Measurements from ENCODE around the gene SLC4A1AP. TPM values are rescaled to one million over a fixed set of nuclear protein-coding genes. Genes with fewer than 3 reads are reported as not detected.

The SLC4A1AP gene
- total RNA-seq, 1 experiment from 2014 or later, result 19.8 TPM

GRCh38 chr2:27708257-27708654, 44.6 kb downstream of the SLC4A1AP start:
- Histone ChIP-seq H3K4me3 (replicated peaks in 1 of 2; ENCODE audit: low read depth in 1 of 2, low read length in 2 of 2) (no peak overlapping the region), H3K27me3 (ENCODE audit: insufficient read depth, low read length) (no peaks in the 10 kb centered on the region), H2AFZ (ENCODE audit: low read depth, low read length, poor library complexity, severe bottlenecking) (no peak overlapping the region), H3K4me1 (ENCODE audit: control insufficient read depth in 1 of 2, insufficient read depth in 2 of 2, low read length in 2 of 2) (peaks cover 17 to 47% of the 10 kb centered on the region in 2 experiments), H3K9ac (ENCODE audit: low read length) (no peak overlapping the region), H3K79me2 (ENCODE audit: insufficient read depth, low read length) (no peaks in the 10 kb centered on the region), H3K9me2 (ENCODE audit: insufficient read depth) (no peaks in the 10 kb centered on the region), H3K36me3 (ENCODE audit: control insufficient read depth in 1 of 2, insufficient read depth in 2 of 2, low read length in 2 of 2) (no peaks in the 10 kb centered on the region), H4K20me1 (ENCODE audit: insufficient read depth) (no peaks in the 10 kb centered on the region), H3K4me2 (ENCODE audit: low read length) (no peak overlapping the region), H3K27ac (ENCODE audit: low read depth, low read length) (no peak overlapping the region), H3K9me3 (ENCODE audit: control insufficient read depth in 1 of 2, insufficient read depth in 1 of 2, low read depth in 1 of 2, low read length in 2 of 2) (no peaks in the 10 kb centered on the region)
- intact Hi-C loops (cut with micrococcal nuclease), result no loop called here
- ATAC-seq (no peak), DNase-seq (ENCODE audit: low read depth, low spot score) (no peak)
- CTCF ChIA-PET, result interaction anchor here (2.7 kb wide), 1 partner anchor 15 kb away, joined by 12 read pairs; no protein-coding TSS in a partner anchor
- POLR2A ChIA-PET, result no interaction called here
- RAD21 ChIA-PET (ENCODE audit: low non-redundant PET in 1 of 2, low total read pairs in 2 of 2, uncharacterized antibody in 2 of 2, unreplicated experiment in 2 of 2), result interaction anchor here in 1 of 2 experiments (0.7 kb wide), 2 partner anchors 181 to 689 kb away, joined by 3 to 4 read pairs; no protein-coding TSS in a partner anchor
- no TSS peak for BruUV-seq (replicated peaks)
- no peak for TF ChIP-seq JUND (IDR thresholded peaks at IDR 0.05)

DNA sequence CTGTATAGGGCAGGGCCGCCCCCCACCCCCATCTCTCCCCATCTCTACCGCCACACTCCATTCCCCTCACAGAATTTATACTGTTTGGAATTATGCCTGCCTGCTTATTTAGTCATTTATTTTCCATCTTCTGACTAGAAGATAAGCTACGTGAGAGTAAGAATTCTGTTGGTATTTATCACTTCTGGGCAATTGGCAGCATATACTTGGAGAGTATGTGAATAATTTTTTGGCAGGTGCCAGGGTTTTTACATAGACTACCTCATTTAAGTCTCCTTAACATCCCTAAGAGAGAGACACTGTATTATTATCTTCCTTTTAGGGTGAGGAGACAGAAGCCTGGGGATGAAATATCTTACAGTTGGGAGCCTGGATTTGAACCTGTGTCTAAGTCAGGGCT, 45.0 kb downstream of the SLC4A1AP start:
- H3K4me2 ChIP-seq (ENCODE audit: low read length), result no peak overlapping the region
- no TSS peak for BruUV-seq (replicated peaks)
- intact Hi-C loops (cut with micrococcal nuclease), result no loop called here

More for the DNA sequence above, 45.0 kb downstream of the SLC4A1AP start:
- Histone ChIP-seq H3K36me3 (ENCODE audit: control insufficient read depth in 1 of 2, insufficient read depth in 2 of 2, low read length in 2 of 2) (no peaks in the 10 kb centered on the region), H3K4me1 (ENCODE audit: control insufficient read depth in 1 of 2, insufficient read depth in 2 of 2, low read length in 2 of 2) (peaks cover 17 to 43% of the 10 kb centered on the region in 2 experiments), H2AFZ (ENCODE audit: low read depth, low read length, poor library complexity, severe bottlenecking) (no peak overlapping the region), H3K27me3 (ENCODE audit: insufficient read depth, low read length) (no peaks in the 10 kb centered on the region), H3K79me2 (ENCODE audit: insufficient read depth, low read length) (no peaks in the 10 kb centered on the region), H3K9me2 (ENCODE audit: insufficient read depth) (no peaks in the 10 kb centered on the region), H3K27ac (ENCODE audit: low read depth, low read length) (no peak overlapping the region), H3K9ac (ENCODE audit: low read length) (no peak overlapping the region), H3K9me3 (ENCODE audit: control insufficient read depth in 1 of 2, insufficient read depth in 1 of 2, low read depth in 1 of 2, low read length in 2 of 2) (no peaks in the 10 kb centered on the region), H3K4me3 (replicated peaks in 1 of 2; ENCODE audit: low read depth in 1 of 2, low read length in 2 of 2) (no peak overlapping the region), H4K20me1 (ENCODE audit: insufficient read depth) (no peaks in the 10 kb centered on the region)
- DNase-seq (ENCODE audit: low read depth, low spot score) (no peak), ATAC-seq (no peak)
- TF ChIP-seq FOSL1 (IDR thresholded peaks at IDR 0.05; ENCODE audit: low read depth), result no peak
- TF ChIP-seq CBX3 (IDR thresholded peaks at IDR 0.05; ENCODE audit: low read depth), result no peak
- TF ChIP-seq JUND (IDR thresholded peaks at IDR 0.05), result no peak
- TF ChIP-seq, protein P1, sequence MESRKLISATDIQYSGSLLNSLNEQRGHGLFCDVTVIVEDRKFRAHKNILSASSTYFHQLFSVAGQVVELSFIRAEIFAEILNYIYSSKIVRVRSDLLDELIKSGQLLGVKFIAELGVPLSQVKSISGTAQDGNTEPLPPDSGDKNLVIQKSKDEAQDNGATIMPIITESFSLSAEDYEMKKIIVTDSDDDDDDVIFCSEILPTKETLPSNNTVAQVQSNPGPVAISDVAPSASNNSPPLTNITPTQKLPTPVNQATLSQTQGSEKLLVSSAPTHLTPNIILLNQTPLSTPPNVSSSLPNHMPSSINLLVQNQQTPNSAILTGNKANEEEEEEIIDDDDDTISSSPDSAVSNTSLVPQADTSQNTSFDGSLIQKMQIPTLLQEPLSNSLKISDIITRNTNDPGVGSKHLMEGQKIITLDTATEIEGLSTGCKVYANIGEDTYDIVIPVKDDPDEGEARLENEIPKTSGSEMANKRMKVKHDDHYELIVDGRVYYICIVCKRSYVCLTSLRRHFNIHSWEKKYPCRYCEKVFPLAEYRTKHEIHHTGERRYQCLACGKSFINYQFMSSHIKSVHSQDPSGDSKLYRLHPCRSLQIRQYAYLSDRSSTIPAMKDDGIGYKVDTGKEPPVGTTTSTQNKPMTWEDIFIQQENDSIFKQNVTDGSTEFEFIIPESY (IDR thresholded peaks at IDR 0.05; ENCODE audit: extremely low read depth, insufficient replicate concordance, low read length), result no peak
- TF ChIP-seq, protein P2, sequence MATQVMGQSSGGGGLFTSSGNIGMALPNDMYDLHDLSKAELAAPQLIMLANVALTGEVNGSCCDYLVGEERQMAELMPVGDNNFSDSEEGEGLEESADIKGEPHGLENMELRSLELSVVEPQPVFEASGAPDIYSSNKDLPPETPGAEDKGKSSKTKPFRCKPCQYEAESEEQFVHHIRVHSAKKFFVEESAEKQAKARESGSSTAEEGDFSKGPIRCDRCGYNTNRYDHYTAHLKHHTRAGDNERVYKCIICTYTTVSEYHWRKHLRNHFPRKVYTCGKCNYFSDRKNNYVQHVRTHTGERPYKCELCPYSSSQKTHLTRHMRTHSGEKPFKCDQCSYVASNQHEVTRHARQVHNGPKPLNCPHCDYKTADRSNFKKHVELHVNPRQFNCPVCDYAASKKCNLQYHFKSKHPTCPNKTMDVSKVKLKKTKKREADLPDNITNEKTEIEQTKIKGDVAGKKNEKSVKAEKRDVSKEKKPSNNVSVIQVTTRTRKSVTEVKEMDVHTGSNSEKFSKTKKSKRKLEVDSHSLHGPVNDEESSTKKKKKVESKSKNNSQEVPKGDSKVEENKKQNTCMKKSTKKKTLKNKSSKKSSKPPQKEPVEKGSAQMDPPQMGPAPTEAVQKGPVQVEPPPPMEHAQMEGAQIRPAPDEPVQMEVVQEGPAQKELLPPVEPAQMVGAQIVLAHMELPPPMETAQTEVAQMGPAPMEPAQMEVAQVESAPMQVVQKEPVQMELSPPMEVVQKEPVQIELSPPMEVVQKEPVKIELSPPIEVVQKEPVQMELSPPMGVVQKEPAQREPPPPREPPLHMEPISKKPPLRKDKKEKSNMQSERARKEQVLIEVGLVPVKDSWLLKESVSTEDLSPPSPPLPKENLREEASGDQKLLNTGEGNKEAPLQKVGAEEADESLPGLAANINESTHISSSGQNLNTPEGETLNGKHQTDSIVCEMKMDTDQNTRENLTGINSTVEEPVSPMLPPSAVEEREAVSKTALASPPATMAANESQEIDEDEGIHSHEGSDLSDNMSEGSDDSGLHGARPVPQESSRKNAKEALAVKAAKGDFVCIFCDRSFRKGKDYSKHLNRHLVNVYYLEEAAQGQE (IDR thresholded peaks at IDR 0.05; ENCODE audit: low read depth), result no peak
- no peak for TF ChIP-seq YY1 (IDR thresholded peaks at IDR 0.05; ENCODE audit: extremely low read depth, insufficient replicate concordance, low read depth, low read length)
- TF ChIP-seq EZH2phosphoT487 (IDR thresholded peaks at IDR 0.05; ENCODE audit: borderline replicate concordance), result no peak
- TF ChIP-seq, protein P3, sequence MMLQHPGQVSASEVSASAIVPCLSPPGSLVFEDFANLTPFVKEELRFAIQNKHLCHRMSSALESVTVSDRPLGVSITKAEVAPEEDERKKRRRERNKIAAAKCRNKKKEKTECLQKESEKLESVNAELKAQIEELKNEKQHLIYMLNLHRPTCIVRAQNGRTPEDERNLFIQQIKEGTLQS (IDR thresholded peaks at IDR 0.05), result no peak
- no peak for TF ChIP-seq EGR1 (IDR thresholded peaks at IDR 0.05; ENCODE audit: low read depth)
- POLR2A ChIA-PET, result no interaction called here
- RAD21 ChIA-PET (ENCODE audit: low non-redundant PET in 1 of 2, low total read pairs in 2 of 2, uncharacterized antibody in 2 of 2, unreplicated experiment in 2 of 2), result interaction anchor here in 1 of 2 experiments (0.7 kb wide), 1 partner anchor 688 kb away, joined by 3 read pairs; no protein-coding TSS in a partner anchor
- CTCF ChIA-PET, result interaction anchor here (2.7 kb wide), 1 partner anchor 15 kb away, joined by 12 read pairs; no protein-coding TSS in a partner anchor

All from HCT116 (cell line).